GM19372 (cell line): ENCODE results near the gene LRBA.

Source experiments
- ATAC-seq: cut with Tn5 transposase; IDR thresholded peaks from one replicate; pipeline ENCODE4 v1.9.1; 2021; ENCODE audit warnings: mild to moderate bottlenecking, low read depth, moderate library complexity; ENCODE audit not compliant: unreplicated experiment

LRBA gene

DNA sequence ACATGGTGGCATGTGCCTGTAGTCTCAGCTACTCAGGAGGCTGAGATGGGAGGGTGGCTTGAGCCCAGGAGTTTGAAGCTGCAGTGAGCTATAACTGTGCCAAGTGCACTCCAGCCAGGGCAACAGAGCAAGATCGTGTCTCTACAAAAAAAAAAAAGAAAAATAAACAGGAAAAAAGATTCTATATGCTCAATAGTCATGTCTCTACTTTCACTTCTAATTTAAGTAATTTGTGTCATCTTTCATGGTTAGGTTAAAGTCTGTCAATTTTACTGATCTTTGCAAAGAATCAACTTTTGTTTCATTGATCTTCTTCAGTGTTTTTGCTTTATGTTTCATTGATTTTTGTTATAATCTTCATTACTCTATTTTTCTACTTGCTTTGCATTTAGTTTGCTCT lies 539.3 kb downstream of the LRBA start:
- no peak for ATAC-seq

DNA sequence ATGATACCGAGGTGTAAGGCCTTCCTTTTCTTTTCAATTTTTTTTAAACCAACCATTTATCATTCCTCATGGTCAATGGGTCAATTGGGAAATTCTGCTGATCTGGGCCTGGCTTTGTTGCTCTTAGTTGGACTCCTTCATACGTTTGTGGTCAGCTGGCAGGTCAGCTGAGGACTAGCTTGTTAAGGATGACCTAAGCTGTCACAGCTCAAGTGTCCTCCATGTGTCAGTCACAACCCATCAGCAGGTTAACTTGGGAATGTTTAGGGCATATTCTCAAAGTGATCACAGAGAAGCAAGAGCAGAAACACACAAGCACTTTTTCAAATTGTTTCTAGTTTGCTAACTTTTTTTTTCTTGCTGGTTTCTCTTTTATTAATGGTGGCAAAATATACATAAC lies 550.6 kb downstream of the LRBA start:
- ATAC-seq = no peak

DNA sequence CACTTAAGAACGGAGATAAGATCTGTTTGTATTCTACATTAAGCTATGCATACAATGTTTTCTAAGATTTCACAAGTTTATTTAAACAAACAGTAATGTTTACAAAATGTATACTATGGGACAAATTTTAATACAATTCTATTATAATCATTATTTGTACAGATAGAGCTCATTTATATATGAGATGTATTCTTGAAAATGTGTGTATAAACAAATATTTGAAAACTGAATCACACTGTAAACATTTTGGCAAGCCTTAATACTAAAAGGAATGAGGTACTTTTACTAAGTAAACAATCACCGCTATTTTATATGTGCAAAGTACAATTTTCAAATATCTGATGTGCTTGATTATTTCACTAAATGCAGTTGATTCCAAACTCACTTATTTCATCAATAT lies 552.3 kb downstream of the LRBA start:
- no peak for ATAC-seq

DNA sequence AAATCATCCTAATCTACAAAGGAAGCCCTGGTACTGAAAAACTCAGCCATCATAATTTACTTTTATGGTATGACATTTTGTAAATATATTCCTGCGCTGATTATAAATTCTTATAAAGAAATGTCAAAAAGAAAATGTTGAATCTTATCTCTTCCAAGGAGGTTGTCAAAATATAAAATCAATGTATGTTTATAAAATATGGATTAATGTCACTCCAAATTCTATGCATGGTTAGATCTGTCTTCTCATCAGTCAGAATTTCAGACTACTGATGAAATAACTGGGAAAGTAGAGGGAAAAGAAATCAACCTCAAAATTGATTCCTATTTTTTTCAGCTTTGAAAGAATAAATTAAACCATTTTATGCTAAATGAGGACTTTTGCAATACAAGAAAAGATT lies 553.1 kb downstream of the LRBA start:
- no peak for ATAC-seq

DNA sequence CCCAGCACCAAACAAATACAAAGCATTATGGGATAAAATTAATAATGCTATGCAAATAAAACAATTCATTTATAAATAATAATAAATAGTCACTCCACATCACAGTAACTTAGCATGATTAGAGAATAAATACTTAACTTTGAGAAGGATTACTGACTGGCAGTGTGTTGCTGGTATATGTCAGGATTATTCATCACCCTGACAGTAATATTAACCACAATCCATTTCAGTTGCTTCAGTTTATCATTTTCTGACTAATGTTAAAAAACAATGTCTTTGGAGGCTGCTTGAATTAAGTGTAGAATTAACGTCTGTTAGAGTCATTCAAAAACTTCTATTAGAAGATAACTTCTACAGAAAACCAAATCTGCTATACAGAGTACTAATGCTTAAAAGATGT lies 557.3 kb downstream of the LRBA start:
- no peak for ATAC-seq

DNA sequence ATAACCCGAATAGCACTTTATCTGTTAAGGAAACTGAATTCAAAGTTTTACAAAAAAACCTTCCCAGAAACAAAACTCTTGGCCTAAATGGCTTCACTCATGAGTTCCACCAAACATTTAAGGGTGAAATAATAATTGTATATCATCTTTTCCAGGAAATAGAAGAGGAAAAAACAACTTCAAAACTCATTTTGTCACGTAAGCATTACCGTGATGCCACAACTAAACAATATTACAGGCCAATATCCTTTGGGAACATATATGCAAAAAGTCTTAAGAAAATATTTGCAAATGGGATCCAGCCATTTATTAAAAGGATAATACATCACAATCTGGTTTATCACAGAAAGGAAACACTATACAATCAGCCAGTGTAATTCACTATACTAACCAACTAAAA lies 563.2 kb downstream of the LRBA start:
- no peak for ATAC-seq

DNA sequence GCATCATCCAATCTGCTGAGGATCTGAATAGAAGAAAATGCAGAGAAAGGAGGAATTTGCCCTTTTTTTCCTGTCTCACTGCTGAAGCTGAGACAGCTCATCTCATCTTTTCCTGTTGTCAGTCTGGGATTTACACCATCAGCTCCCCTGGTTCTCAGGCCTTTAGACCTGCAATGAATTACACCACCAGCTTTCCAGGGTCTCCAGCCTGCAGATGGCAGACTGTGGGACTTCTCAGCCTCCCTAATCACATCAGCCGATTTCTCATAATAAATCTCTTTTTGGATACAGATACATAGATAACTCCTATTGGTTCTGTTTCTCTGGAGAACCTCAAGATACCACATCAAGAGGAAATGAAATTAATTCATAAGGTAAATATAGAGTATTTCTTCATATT lies 567.7 kb downstream of the LRBA start:
- ATAC-seq = no peak

DNA sequence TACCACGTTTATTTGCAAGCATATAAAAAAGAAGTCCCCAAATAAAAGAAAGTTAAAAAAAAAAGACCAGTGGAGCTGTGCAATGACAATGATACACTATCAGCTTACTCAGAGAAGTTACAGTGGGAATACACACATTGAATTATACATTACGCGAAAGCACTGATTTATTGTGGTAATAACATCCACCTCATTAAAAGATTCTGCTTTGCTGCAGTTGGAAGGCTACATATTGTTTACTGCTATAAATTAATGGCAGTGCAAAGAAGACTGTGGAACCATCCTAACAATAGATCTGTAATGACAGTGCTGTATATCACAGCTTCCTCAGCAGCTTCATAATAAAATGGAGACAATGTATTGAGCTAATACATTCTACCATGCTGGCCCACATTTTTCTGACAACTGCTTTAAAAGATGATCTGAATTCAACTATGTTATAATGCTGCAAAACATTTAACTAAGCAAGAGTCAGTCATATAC lies 575.6 kb downstream of the LRBA start:
- no peak for ATAC-seq

DNA sequence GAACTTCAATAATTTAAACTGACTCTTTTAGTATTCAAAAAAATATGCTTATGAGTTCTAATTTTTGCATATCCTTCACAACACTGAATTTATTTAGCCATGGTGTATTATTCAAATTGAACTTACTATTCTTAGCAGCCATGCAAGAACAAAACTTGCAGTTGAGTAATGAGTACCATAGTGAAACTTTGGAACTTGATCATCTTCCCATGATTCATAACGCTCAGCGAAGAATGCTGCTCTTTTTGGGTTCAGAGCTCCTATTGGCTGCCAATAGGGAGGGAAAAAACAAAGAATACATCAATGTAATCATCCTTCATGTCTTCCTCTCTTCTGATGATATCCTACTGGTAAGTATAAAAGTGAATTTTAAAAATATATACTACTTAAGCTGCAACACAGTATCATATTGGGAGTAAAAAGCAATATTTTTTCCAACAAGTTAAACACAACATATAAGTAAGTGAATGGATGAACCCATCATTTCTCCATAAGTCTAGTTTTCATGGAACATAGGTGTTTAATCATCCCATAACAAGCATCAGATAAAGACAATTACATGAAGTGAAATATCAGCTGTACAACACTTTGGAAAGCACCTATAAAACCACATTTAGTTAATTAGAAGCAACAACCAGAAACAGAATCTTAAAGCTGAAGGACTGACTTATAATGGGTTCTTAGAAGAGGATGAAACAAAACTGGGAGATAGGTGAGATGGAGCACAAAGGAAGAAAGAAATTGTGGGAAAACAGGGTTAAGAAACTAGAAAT lies 578.3 kb downstream of the LRBA start:
- no peak for ATAC-seq

DNA sequence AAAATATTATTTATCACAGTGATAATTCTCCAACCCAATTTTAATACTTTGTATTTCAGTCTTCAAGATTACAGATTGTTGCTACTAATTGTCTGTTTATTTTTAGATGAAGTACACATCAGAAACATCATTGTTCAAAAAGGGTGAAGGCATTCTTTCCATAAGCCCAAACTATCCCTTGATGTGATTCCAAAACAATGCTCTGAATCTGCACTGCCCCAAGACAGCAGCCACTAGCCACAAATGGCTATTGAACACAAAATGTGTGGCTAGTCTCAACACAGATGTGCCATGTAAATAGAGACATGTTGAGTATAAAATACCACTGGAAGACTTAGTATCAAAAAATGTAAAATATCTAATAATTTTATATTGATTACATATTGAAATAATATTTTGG lies 583.9 kb downstream of the LRBA start:
- ATAC-seq = no peak

DNA sequence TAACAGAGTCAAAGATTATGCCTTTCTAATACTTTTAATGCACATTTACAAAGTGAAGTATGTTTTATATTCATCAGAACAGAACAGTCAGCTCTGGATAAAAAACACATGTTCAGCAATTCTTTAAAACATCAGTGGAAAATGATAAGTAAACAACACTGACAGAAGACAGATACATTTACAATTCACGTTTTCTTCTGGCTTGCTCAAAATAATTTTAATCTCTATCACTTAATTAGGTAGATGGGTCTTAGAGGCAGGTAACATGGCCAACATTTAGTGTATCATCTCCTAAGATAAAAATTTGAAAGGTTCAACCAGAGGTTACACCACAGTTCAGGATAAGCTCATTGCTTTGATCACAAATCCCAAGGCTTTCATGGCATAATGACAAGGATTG lies 589.9 kb downstream of the LRBA start:
- no peak for ATAC-seq

DNA sequence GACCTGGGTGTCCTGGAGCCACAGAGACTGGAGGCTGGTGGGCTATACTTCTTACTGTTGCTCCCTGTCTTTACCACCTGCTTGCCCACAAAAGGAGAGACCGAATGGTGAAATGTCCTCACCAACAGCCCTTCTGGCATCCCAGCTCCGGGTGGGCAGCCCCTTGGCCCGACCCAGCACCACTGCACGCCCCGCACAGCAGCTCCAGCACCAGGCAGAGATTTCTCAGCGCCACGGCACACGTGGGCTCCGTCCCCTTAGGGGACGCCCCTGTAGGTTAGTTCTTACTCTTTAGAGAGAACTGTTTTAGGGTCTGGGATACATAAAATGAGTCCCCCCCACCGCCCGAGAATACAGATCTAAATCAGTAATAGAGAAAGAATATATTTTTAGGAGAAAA lies 591.6 kb downstream of the LRBA start:
- no peak for ATAC-seq

DNA sequence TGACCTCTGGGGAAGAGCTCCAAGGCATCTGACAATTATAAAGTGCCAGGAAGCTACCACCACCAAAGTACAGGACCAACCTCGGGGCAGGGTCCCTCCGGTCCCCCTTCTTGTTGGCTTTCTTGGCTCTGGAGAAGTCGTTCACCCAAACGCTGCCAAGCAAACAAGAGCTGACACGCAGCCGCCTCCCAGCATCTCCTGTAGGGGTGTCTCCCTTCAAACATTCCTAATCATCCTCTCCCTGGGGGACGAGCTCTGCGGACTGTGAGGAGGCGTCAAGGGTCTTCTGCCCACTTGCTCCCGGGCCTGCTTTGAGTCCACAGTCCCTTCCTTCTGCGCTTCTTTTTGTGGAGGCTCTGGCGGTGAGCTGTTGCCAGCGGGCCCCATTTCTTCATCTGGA lies 592.0 kb downstream of the LRBA start:
- ATAC-seq = no peak

DNA sequence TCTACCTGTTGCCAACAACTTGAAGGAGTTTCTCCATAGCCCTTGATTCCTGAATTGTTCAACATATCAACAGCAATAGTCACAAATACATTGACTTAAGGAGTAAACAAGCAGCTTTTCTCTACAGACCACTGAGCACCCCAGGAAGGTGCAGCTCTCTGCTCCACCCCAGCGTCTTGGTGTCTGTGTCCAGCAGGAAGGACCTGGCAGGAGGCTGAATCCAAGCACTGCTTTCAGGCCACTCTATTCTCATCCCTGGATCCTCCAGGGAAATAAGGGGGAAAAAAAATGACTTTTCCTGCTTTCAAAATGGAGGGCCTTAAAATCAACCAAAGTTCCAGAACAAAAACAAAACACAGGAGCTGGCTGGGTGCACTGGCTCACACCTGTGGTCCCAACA lies 593.5 kb downstream of the LRBA start:
- ATAC-seq = no peak

DNA sequence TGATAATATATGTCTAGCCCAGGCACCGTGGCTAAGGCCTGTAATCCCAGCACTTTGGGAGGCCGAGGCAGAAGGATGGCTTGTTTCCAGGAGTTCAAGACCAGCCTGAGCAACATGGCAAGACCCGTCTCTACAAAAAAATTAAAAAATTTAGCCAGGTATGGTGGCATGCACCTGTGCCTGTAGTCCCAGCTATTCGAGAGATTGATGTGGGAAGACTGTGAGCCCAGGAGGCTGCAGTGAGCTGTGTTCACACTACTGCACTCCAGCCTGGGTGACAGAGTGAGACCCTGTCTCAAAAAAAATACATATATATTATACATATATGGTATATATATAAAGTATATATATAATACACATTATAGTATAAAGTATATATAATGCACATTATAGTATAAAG lies 595.1 kb downstream of the LRBA start:
- ATAC-seq = no peak

DNA sequence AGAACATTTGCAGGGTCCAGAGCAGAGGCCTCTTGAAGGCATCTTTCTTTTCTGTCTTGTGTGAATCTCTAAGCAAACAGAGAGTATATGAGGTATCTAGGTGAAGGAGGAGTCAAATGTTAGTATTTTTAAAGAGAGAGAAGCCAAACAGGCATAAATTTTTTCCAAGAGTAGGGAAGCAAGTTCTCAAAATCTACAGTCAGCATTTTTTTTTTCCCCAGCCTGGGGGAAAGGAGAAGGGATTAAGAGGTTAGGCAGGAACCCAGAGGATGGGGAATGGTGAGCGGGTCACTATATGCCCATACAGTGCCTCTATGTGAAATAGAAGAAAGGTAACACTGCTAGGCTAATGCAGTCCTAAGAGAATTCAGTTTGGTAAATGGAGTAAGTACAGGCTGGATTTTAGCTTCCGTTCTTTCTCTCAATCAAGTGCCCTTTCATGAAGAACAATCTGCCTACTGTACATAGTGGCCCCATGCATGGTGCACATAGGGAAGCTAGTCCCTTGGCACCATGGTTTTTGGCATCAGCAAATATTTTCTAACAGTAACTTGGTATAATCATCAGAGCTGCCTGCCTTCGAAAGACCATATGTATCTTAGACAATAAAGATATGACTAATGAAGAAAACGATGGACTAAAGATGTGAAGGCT lies 596.2 kb downstream of the LRBA start:
- ATAC-seq = no peak

DNA sequence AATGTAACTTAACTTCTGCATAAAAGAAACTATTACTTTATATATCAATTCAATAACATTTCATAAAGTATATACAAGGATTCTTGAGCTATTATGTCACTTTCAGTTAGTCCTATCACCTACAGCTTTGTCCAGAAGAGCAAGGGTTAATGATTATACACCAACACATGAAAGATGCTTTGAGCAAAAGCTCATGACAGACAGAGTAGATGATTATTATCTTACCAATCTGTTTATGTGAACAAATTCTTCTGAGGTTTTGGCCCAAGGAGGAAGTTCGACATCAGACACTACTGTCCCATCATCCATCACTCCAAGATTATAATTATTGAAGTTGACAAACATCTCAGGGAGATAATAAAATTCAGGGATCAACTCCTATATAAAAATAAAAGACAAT lies 599.9 kb downstream of the LRBA start:
- ATAC-seq = no peak

DNA sequence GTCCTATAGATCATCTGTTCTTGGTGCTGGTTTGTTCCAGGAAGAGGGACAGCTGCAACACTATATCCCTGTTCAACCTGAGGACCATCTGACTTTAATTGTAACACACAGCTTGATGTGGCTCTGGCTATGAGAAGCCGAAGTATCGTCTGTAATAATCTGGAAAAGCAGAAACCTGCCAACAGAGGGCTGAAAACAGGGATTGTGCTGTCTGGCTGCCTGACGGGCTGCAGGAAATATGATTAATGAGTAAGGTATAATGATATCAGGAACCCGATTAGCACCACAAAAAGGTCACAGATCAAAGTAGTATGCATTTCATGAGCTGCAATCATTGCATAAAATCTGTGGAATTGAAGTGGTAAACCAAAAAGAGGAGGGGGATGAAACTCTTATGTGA lies 603.6 kb downstream of the LRBA start:
- no peak for ATAC-seq

DNA sequence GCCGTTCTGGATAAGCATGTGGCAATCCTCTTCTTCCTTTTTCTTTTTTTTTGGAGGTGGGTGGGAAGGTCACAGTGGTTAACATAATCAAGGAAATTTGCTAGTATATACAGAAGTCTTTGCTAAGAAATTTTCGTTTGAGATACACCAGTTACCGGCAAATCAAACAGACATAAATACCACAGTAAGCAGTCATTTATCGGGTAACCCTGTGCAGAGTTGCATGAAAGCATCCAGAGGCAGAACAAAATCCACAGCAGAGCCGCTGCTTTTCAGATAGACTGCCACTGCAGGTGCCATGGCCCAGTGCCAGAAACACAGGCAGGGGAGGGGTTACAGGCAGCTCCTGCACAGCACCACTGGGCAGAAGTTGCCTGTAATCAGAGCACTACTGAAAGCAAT lies 612.2 kb downstream of the LRBA start:
- ATAC-seq = no peak

DNA sequence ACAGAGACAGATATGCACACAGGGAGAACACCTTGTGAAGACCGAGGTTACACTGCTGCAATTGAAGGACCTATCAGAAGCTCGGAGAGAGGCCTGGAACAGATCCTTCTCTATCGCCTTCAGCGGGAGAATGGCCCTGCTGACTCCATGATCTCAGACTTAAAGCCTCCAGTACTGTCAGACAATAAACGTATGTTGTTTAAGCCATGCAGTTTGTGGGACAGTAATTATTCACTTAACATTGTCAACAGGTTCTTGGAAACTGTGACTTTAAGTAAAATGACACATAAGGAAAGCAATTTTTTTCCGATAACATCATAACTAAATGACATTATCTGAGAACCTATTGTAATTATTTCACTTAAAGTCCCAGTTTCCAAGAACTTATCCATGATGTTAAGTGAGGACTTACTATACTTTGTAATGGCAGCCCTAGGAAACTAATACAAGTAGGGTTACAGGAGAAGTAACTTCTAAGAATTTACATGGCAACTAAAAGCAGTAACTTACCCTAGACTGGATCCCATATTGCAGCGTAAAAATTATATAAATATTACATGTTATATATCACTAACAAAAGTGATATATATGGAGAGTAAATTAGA lies 613.9 kb downstream of the LRBA start:
- no peak for ATAC-seq

DNA sequence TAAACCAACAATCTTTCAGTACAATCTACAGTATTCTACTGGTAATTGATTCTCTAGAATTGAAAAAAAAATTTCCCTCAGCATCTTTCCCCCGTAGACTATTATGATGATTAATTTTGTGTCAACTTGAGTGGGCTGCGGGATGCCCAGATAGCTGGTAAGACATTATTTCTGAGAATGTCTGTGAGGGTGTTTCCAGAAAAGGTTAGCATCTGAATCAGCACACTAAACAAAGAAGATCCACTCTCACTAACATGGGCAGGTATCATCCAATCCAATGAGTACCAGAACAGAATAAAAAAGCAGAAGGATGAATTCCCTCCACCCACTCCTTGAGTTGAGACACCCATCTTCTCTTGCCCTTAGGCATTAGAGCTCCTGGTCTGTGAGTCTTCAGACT lies 619.2 kb downstream of the LRBA start:
- ATAC-seq = no peak

DNA sequence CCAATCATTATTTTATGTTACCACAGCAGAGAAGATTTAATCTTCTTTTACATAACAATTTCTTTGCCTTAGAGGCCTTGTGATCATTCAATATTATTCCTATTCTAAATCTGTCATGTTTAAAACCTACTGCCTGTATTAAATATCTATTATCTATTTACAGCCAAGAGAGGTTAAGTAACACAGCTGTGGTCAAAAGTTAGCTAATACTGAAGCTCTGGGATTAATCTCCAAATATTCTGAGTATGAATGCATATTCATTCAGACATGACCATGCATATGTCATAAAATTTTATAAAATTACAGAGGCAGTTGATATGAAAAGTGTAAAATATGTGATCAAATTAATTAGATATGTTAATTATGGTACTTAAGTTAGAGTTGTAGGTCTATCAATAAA lies 621.0 kb downstream of the LRBA start:
- ATAC-seq = no peak
